HG03432 (cell line): ENCODE measurements around the gene MKNK2.
"Not testable (repeated sequence)": the region's sequence is repeated elsewhere in the genome, so short reads cannot be mapped to it uniquely, and the experiment has no call there.

Experiments used
- ATAC-seq: cut with Tn5 transposase; IDR thresholded peaks from one replicate; pipeline ENCODE4 v1.9.1; 2021; ENCODE audit warnings: mild to moderate bottlenecking, moderate library complexity; ENCODE audit not compliant: unreplicated experiment

Gene MKNK2

GRCh38 chr19:1997353-1998233, 53.5 kb downstream of the MKNK2 start:
- ATAC-seq: no peak

DNA sequence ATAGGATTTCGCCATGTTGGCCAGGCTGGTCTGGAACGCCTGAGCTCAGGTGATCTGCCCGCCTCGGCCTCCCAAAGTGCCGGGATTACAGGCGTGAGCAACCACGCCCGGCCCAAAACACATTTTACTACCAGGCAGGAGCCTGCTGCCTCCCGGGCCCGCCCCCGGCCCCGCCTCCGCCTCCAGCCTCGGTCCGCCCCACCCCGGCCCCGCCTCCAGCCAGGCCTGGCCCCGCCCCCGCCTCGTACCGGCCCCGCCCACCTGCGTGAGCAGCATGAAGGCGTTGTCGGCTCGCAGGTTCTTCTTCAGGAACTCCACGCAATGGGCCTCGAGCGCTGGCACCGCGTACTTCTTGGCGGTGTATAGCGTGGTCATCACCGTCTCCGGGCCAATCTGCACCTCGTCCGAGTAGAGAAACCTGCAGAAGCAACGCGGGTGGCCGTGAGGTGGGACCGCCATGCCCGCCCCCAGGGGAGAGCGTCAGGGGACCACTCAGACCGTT, 58.2 kb downstream of the MKNK2 start:
- ATAC-seq: no peak

DNA sequence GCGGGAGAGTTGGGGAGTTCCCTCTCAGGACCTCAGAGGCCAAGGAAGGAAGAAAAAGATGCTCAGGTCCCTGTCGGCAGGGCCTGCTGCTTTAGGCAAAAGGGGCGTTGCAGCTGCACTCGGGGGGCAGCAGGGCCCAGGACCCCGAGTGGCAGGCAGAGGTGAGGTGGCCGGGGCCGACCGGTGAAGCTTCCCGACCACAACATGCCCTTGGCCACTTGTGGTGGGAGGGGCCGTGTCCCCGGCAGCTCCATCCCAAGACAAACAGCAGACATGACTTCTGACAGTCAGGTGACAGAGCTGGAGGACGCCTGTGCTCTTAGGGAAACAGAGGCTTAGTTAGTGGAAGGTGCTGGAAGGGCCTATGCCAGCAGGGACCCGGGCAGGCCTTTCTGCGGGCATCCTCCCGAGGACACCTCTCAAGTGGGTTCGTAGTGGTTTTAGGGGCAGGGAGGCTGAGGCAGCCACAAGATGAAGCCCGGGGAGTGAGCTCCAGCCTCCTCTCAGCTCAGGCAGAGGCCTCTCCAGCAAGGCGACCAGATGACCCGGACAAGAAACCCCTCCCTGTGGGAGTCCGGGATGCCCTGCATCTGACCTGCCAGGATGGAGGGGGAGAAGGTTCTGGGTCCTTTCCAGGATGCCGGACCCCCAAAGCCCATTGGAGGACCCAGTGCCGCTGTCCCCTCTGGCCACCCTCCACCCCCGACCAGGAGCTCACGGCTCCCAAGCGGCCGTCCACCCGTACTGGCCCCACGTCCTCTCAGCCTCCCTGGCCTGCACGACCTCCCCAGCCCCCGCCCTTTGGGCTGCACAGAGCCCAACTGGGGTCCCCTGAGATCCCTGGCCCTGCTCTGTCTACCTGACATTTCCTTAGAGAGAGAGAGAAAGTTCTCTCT, 59.8 kb downstream of the MKNK2 start:
- no peak for ATAC-seq

- no peak for ATAC-seq
Observed at GRCh38 chr19:1990230-1991017, 60.6 kb downstream of the MKNK2 start.

DNA sequence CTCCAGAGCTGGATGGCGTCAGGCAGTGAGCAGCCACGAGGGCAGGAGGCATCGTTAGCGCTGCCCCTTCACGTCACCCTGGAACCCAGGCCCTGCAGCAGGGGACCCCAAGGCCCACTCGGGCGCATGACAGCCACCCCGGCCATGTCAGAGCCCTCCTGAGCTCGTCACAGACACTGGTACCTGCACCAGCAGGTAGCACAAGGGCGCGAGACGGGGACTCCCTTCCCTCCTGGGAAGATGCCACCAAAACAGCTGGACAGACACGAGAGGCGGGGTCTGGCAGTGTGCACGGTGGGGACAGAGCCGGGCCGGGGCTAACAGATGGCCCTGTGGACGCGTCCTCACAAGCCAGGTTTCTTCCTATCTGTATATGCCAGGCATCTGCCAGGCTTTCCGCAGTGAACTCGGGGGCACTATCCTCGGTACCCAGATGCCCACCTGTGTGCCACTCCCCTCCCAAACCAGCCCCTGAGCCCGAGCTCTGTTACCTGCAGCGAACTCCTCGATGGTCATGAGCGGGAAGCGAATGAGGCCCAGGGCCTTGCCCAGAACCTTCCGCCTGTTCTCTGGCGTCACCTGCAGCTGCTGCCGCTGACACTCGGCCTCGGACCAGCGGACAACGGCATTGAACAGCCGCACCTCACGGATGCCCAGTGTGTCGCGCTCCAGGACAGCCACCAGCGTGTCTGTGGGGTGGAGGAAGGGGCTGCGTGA, 61.4 kb downstream of the MKNK2 start:
- no peak for ATAC-seq

GRCh38 chr19:1988464-1988863, 62.6 kb downstream of the MKNK2 start:
- not testable (repeated sequence) for ATAC-seq
